GM12878 (cell line): ENCODE results near the gene GLIPR2. TPM values are rescaled to one million over a fixed set of nuclear protein-coding genes. Genes with fewer than 3 reads are reported as not detected.
"Not testable (repeated sequence)": the region's sequence is repeated elsewhere in the genome, so short reads cannot be mapped to it uniquely, and the experiment has no call there.

Experiments
- ATAC-seq: fragments of 200-7000 bp; cut with Tn5 transposase; 3 replicates; pipeline ENCODE4 v1.9.1; 2020; ENCODE audit warnings: mild to moderate bottlenecking, moderate library complexity
- BruUV-seq: library from RNA; stranded (reverse); fragments of 400-500 nt; replicated peaks from 2 replicates; lab custom pipeline; 2021; lab: Mats Ljungman, UMichigan
- CTCF ChIA-PET: fragments of 300-600 bp; sonication (Branson Sonifier 250); formaldehyde crosslinking; extraction: SDS; loops from one replicate; lab custom pipeline; 2021; ENCODE audit warnings: inconsistent platforms; lab: Yijun Ruan, JAX
- POLR2A ChIA-PET: fragments of 350-600 bp; formaldehyde crosslinking; extraction: SDS; loops from one replicate; lab custom pipeline; 2021; ENCODE audit warnings: inconsistent platforms; lab: Charles Lee
- RAD21 ChIA-PET: fragments of 300-600 bp; sonication (Branson Sonifier 250); formaldehyde crosslinking; loops from one replicate; lab custom pipeline; 2023; ENCODE audit warnings: antibody characterized with exemption; ENCODE audit not compliant: unreplicated experiment; lab: Charles Lee
- SMC1A ChIA-PET: fragments of 300-600 bp; sonication (Branson Sonifier 250); formaldehyde crosslinking; loops from one replicate; lab custom pipeline; 2023; ENCODE audit not compliant: unreplicated experiment, uncharacterized antibody; lab: Charles Lee
- DNase-seq: peaks from one replicate; pipeline ENCODE4 v3.0.0-alpha.2; 2011; ENCODE audit warnings: low read depth, low spot score
- FAIRE-seq: peaks from 3 replicates; lab custom pipeline; 2011; peaks lifted over from hg19 to GRCh38; lab: Jason Lieb, UNC
- H2AFZ ChIP-seq: 2 replicates; pipeline ENCODE4 v1.6.0; 2011; ENCODE audit warnings: low read depth, low read length, control low read depth; ENCODE audit not compliant: control insufficient read depth
- H3K27ac ChIP-seq: 2 replicates; pipeline ENCODE4 v1.5.1; 2011; ENCODE audit warnings: control low read depth; ENCODE audit not compliant: control insufficient read depth, insufficient read depth
- H3K27me3 ChIP-seq, 2 experiments: replicated peaks in 1 of 2; 2 replicates each; pipeline versions ENCODE4 v1.6.0 to v1.6.1; 2011; ENCODE audit warnings: low read length in 1 of 2; ENCODE audit not compliant: control insufficient read depth in 2 of 2, insufficient read depth in 2 of 2
- H3K36me3 ChIP-seq, 2 experiments: 2 replicates each; pipeline ENCODE4 v1.5.1; 2011; ENCODE audit warnings: low read length in 1 of 2; ENCODE audit not compliant: control insufficient read depth in 2 of 2, insufficient read depth in 2 of 2
- H3K4me1 ChIP-seq: 2 replicates; pipeline ENCODE4 v1.6.1; 2011; ENCODE audit warnings: mild to moderate bottlenecking, low read length, moderate library complexity, mixed read lengths; ENCODE audit not compliant: control insufficient read depth, insufficient read depth
- H3K4me2 ChIP-seq: 2 replicates; pipeline ENCODE4 v1.6.0; 2011; ENCODE audit warnings: control low read depth; ENCODE audit not compliant: control insufficient read depth, insufficient read depth
- H3K4me3 ChIP-seq: fragments of 200-600 bp; sonication (generic); 2 replicates; pipeline ENCODE4 v1.5.1; 2016
- H3K79me2 ChIP-seq: 2 replicates; pipeline ENCODE4 v1.6.0; 2011; ENCODE audit warnings: low read length; ENCODE audit not compliant: control insufficient read depth, insufficient read depth
- H3K9ac ChIP-seq: 2 replicates; pipeline ENCODE4 v1.8.0; 2011; ENCODE audit warnings: low read length, control low read depth, mixed read lengths; ENCODE audit not compliant: control insufficient read depth, insufficient read depth
- H3K9me3 ChIP-seq: replicated peaks from 3 replicates; pipeline ENCODE4 v1.5.1; 2011; ENCODE audit warnings: mild to moderate bottlenecking, low read length; ENCODE audit not compliant: control insufficient read depth, insufficient read depth
- H4K20me1 ChIP-seq: 2 replicates; pipeline ENCODE4 v1.6.0; 2011; ENCODE audit not compliant: control insufficient read depth, insufficient read depth
- CBX5 ChIP-seq: sonication (generic); IDR thresholded peaks from 2 replicates; pipeline ENCODE4 v1.6.1; 2016; ENCODE audit warnings: low read depth, moderate library complexity, mild to moderate bottlenecking, inconsistent platforms
- HDAC2 ChIP-seq: fragments of 200-600 bp; sonication (generic); IDR thresholded peaks from 2 replicates; pipeline ENCODE4 v1.6.1; 2017
- NBN ChIP-seq: fragments of 450-650 bp; IDR thresholded peaks from 2 replicates; pipeline ENCODE4 v1.6.1; 2016
- NFYB ChIP-seq: IDR thresholded peaks from 2 replicates; pipeline ENCODE4 v1.6.1; 2011; ENCODE audit warnings: low read depth, mild to moderate bottlenecking, low read length, improper control_type of control experiment, moderate library complexity; ENCODE audit not compliant: insufficient read depth
- POLR2AphosphoS5 ChIP-seq: IDR thresholded peaks from 2 replicates; pipeline ENCODE4 v1.6.1; 2011; ENCODE audit warnings: mild to moderate bottlenecking, low read length, inconsistent platforms
- RAD51 ChIP-seq: fragments of 450-650 bp; IDR thresholded peaks from 2 replicates; pipeline ENCODE4 v1.6.1; 2016; ENCODE audit warnings: moderate library complexity, mild to moderate bottlenecking, inconsistent platforms
- SMARCA5 ChIP-seq: fragments of 450-650 bp; IDR thresholded peaks from 2 replicates; pipeline ENCODE4 v1.6.1; 2017; ENCODE audit warnings: mild to moderate bottlenecking
- TAF1 ChIP-seq: IDR thresholded peaks from 2 replicates; pipeline ENCODE4 v1.6.1; 2011; ENCODE audit warnings: mild to moderate bottlenecking, low read depth, low read length, borderline replicate concordance
- ZBED1 ChIP-seq: IDR thresholded peaks from 2 replicates; pipeline ENCODE4 v1.6.1; 2016; ENCODE audit warnings: borderline replicate concordance
- ZSCAN29 ChIP-seq: fragments of 450-650 bp; IDR thresholded peaks from 2 replicates; pipeline ENCODE4 v1.6.1; 2017; ENCODE audit warnings: mild to moderate bottlenecking, moderate library complexity
- WGBS: methylation state at CpG from one replicate; pipeline ENCODE4 v1.1.6; 2016; ENCODE audit warnings: low lambda C conversion rate; ENCODE audit not compliant: insufficient replicate concordance, insufficient coverage; ENCODE audit errors: missing lambda C conversion rate; 5-methylcytosine and 5-hydroxymethylcytosine counted together
- in situ Hi-C: fragments of 300-500 bp; cut with MboI; formaldehyde crosslinking; loops from 9 replicates; pipeline ENCODE4 v1.14.3; 2018; ENCODE audit warnings: mixed read lengths
- intact Hi-C: fragments of 100-400 bp; cut with micrococcal nuclease; formaldehyde crosslinking; loops from one replicate; pipeline ENCODE4 v1.14.2; 2022; ENCODE audit not compliant: unreplicated experiment
- polyA plus RNA-seq, 11 experiments: library from polyadenylated mRNA; depleted of rRNA in 4 of 11; unstranded in 6 of 11; stranded (reverse) in 5 of 11; fragments of >200 nt; fragmentation: Nextera tagmentation in 4 of 11; fragmentation: Illumina TruSeq in 1 of 11; extraction: Ambion mirVana in 4 of 11; extraction: Trizol in 1 of 11; gene quantifications; 1 replicate in 1 of 11; 2 replicates in 10 of 11; pipeline versions ENCODE4 v1.2.1 to v1.2.3, GENCODE V29; 2011 to 2016; ENCODE audit warnings: inconsistent platforms in 2 of 11, missing spikeins in 2 of 11, low read depth in 1 of 11
- total RNA-seq, 4 experiments: library from RNA; depleted of rRNA in 3 of 4; stranded (reverse); fragments of >200 nt in 3 of 4; fragmentation: Illumina TruSeq in 1 of 4; extraction: Trizol in 1 of 4; gene quantifications; 2 replicates each; pipeline versions ENCODE4 v1.2.1 to v1.2.3, GENCODE V29; 2013 to 2021
- TF ChIP-seq, protein P1 (sequence below): fragments of 450-650 bp; IDR thresholded peaks from 2 replicates; pipeline ENCODE4 v1.6.1; 2017; ENCODE audit warnings: low read depth, mild to moderate bottlenecking, moderate library complexity
- TF ChIP-seq, protein P2 (sequence below): fragments of 450-650 bp; IDR thresholded peaks from 2 replicates; pipeline ENCODE4 v1.6.1; 2018; ENCODE audit warnings: mild to moderate bottlenecking, low read depth, moderate library complexity; ENCODE audit not compliant: partially characterized antibody

Gene GLIPR2
- total and polyA plus RNA-seq, 10 of the 15 experiments (the other 5 are each of a cell fraction or from before 2014, with no cell fraction given) = 0.41 to 3.5 (median 2.2) TPM

DNA sequence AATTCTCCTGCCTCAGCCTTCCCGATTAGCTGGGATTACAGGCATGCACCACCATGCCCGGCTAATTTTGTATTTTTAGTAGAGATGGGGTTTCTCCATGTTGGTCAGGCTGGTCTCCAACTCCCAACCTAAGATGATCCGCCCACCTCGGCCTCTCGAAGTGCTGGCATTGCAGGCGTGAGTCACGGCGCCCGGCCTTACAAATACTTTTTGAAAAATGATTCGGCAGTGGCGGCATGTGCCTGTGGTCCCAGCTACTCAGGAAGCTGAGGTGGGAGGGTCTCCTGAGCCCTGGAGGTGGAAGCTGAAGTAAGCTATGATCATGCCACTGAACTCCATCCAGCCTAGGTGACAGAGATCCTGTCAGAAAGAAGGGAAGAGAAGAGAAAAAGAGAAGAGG is 23.6 kb downstream of the GLIPR2 start:
- ATAC-seq, BruUV-seq, H2AFZ ChIP-seq, H3K4me3 ChIP-seq, H3K9me3 ChIP-seq, H3K9ac ChIP-seq, FAIRE-seq, H3K79me2 ChIP-seq, H3K36me3 ChIP-seq, H4K20me1 ChIP-seq, H3K27ac ChIP-seq, H3K27me3 ChIP-seq, in situ Hi-C loops, H3K4me2 ChIP-seq, H3K4me1 ChIP-seq, POLR2A ChIA-PET, DNase-seq: not testable (repeated sequence)
- 54% methylated on average over 11 of the region's 11 CpGs for WGBS
- ChIA-PET SMC1A (interaction anchor here (0.9 kb wide), 1 partner anchor 57 kb away, joined by 3 read pairs; no protein-coding TSS in a partner anchor), CTCF (interaction anchor here (0.7 to 1.8 kb wide), 3 partner anchors 9 to 57 kb away, joined by 3 to 6 read pairs (median 3); no protein-coding TSS in a partner anchor), RAD21 (interaction anchor here (0.7 kb wide), 1 partner anchor 41 kb away, joined by 3 read pairs; no protein-coding TSS in a partner anchor)
- intact Hi-C loops = loop anchor here (10.0 kb wide), 1 partner anchor 125 kb away; the partner anchor contains the start of gene RECK

DNA sequence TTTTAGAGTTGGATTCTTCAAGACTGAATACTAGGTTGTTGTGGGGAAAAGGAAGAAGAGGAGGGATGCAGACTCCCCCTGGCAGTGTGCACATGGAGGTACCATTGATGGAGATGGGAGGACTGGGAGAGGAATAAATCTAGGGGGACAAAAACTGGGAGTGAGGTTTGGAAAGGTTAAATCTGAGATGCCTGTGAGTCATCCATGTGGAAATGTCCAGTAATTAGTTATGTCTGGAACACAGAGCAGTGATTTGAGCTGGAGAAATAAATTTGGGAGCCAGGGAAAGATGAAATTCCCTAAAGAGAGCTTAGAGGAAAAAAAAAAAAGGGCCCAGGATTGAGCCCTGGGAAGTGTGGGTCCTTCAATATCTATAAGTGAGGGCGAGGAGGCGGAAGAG is 24.7 kb downstream of the GLIPR2 start:
- TF ChIP-seq CBX5 (no peak), RAD51 (no peak), NFYB (no peak), POLR2AphosphoS5 (no peak), HDAC2 (no peak), NBN (no peak), ZSCAN29 (no peak), SMARCA5 (no peak), ZBED1 (no peak), TAF1 (no peak)
- TF ChIP-seq, protein P1, sequence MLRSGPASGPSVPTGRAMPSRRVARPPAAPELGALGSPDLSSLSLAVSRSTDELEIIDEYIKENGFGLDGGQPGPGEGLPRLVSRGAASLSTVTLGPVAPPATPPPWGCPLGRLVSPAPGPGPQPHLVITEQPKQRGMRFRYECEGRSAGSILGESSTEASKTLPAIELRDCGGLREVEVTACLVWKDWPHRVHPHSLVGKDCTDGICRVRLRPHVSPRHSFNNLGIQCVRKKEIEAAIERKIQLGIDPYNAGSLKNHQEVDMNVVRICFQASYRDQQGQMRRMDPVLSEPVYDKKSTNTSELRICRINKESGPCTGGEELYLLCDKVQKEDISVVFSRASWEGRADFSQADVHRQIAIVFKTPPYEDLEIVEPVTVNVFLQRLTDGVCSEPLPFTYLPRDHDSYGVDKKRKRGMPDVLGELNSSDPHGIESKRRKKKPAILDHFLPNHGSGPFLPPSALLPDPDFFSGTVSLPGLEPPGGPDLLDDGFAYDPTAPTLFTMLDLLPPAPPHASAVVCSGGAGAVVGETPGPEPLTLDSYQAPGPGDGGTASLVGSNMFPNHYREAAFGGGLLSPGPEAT = no peak
- TF ChIP-seq, protein P2, sequence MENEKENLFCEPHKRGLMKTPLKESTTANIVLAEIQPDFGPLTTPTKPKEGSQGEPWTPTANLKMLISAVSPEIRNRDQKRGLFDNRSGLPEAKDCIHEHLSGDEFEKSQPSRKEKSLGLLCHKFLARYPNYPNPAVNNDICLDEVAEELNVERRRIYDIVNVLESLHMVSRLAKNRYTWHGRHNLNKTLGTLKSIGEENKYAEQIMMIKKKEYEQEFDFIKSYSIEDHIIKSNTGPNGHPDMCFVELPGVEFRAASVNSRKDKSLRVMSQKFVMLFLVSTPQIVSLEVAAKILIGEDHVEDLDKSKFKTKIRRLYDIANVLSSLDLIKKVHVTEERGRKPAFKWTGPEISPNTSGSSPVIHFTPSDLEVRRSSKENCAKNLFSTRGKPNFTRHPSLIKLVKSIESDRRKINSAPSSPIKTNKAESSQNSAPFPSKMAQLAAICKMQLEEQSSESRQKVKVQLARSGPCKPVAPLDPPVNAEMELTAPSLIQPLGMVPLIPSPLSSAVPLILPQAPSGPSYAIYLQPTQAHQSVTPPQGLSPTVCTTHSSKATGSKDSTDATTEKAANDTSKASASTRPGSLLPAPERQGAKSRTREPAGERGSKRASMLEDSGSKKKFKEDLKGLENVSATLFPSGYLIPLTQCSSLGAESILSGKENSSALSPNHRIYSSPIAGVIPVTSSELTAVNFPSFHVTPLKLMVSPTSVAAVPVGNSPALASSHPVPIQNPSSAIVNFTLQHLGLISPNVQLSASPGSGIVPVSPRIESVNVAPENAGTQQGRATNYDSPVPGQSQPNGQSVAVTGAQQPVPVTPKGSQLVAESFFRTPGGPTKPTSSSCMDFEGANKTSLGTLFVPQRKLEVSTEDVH = no peak
- no peak overlapping the region for H3K4me2 ChIP-seq
- no peaks in the 10 kb centered on the region; the same call in 2 of the 3 replicates for H3K9me3 ChIP-seq
- H3K9ac ChIP-seq = no peak overlapping the region
- no peaks in the 10 kb centered on the region for H3K36me3 ChIP-seq
- H3K27ac ChIP-seq = no peak overlapping the region
- no peak for ATAC-seq
- no TSS peak for BruUV-seq
- in situ Hi-C loops (no loop called here), intact Hi-C loops (loop anchor here (10.0 kb wide), 1 partner anchor 126 kb away; the partner anchor contains the start of gene RECK)
- ChIA-PET CTCF (interaction anchor here (1.2 kb wide), 1 partner anchor 58 kb away, joined by 3 read pairs; no protein-coding TSS in a partner anchor), SMC1A (no interaction called here), POLR2A (no interaction called here), RAD21 (interaction anchor here (0.7 kb wide), 1 partner anchor 57 kb away, joined by 3 read pairs; no protein-coding TSS in a partner anchor)
- peaks cover under 1% of the 10 kb centered on the region; the same call in 1 of the 2 replicates for H3K4me1 ChIP-seq
- H2AFZ ChIP-seq = no peak overlapping the region
- no peaks in the 10 kb centered on the region for H3K79me2 ChIP-seq
- no peaks in the 10 kb centered on the region; a peak in 2 of 4 replicates for H3K27me3 ChIP-seq
- FAIRE-seq = no peak
- no peak overlapping the region for H3K4me3 ChIP-seq
- DNase-seq = no peak
- no peaks in the 10 kb centered on the region for H4K20me1 ChIP-seq
- WGBS = 70% methylated on average over 2 of the region's 2 CpGs
